GM03348 (cell line): ENCODE results near the gene COG7.
"Not testable (repeated sequence)": the region's sequence is repeated elsewhere in the genome, so short reads cannot be mapped to it uniquely, and the experiment has no call there.

Experiments used
- DNase-seq: peaks from one replicate; pipeline ENCODE4 v3.0.0; 2012; ENCODE audit warnings: low spot score

COG7 gene

GRCh38 chr16:23408823-23409298, 44.1 kb downstream of the COG7 start:
- DNase-seq = peak; percentile 78

GRCh38 chr16:23408242-23408822, 44.7 kb downstream of the COG7 start:
- no peak for DNase-seq

DNA sequence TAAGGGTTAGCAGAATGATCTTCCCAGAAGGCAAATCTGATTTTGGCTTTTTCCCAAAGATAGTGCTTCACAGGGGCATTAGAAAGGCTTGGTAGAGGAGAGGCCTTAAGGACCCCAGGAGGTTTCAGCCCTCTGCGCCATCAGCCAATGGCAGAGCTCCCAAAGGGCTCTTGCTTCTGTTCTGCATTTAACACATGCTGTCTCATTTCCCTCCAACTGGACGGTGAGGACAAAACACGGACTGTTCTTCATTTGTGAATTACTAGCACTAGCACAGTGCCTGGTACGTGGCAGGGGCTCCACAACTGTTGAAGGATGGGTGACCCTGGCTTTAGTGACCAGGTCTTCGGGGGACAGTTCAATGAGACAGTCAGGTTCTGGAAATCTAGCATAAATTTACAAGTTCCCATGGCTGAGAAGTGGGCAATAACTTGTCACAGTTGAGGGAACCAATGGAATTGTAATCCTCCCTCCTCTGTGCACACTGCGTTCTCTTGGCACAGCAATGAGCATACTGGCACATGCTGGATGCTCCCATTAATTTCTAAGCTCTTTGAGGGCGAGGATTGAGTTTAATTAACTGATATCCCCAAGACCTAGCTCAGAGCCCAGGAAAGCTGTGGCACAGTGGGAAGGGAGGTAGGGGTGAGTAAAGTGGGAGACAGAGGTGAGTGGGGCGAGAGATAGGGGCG, 45.4 kb downstream of the COG7 start:
- DNase-seq = no peak

GRCh38 chr16:23406546-23407240, 46.3 kb downstream of the COG7 start:
- DNase-seq = no peak

DNA sequence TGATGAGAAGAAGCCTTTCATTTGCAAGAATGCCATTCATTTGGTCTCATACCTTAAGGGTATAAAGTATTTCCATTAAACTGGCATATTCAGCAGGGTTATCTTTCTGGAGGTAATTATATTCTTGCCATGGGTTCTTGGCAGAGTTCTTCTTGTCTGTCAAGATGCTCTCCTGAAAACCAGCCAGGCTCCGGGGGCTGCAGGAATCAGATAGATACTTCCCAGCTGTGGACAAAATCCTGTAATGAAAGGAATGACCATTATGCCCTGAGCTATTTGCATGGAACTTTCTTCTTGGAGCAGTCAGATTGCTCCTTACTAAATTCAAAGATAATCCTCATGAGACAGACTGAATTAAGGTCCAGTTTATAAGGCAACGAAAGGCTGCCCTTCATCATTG, 47.0 kb downstream of the COG7 start:
- DNase-seq = no peak

DNA sequence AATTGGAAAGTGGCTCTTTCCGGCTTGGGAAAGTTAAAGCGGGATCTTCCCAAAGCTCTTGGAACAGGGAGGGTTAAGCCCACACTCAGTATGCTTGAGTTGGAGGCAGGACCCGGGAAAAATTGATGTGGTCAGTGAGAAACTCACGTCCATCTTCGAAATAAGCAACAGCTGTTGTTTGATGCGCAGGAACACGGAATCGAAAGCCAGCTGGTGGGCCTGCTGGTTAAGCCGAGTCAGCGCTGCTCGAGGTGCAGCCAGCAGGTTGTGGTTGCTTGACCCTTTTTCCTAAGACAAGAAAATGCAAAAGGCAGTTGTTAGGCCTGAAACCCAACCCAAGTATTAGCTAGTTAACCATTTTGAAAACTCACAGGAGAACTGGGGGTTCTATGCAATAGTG, 49.4 kb downstream of the COG7 start:
- no peak for DNase-seq

- no peak for DNase-seq
These were observed 50.9 kb downstream of the COG7 start for GRCh38 chr16:23402100-23402499.

GRCh38 chr16:23401139-23401538, 51.9 kb downstream of the COG7 start:
- no peak for DNase-seq

DNA sequence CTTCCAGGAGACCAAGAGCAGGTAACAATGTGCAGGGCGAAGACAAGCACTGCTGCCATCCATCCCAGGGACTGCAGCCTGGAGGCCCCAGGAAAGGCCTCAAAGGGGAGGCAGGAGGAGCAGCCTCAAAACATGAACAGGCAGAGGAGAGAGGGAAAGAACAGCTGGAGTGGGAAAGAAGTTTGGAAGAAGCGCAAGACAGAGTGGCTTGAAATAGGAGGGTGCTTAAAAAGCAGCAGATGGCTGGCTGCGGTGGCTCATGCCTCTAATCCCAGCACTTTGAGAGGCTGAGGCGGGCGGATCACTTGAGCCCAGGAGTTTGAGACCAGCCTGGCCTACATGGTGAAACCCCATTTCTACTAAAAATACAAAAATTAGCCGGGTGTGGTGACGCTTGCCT, 52.5 kb downstream of the COG7 start:
- DNase-seq = not testable (repeated sequence)

- DNase-seq = no peak
These were observed 53.8 kb downstream of the COG7 start for GRCh38 chr16:23398987-23399805.

DNA sequence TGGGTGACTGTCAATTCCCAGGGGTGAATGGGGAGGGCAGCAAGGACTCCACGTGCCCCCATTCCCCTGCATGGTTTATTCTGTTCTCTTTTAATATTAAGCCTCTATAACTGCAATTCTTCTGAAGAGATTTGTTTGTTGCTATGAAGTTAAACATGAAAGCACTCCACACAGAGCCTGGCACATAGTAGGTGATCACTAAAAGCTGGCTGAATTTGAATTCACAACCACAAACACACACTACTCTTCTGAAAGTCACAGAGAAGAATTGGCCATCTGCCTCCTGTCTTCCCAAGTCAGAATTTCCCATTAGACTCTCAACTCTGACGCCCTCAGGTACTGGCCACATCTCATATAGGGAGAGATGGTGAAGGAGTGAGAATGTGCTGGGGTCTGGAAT, 55.5 kb downstream of the COG7 start:
- no peak for DNase-seq

DNA sequence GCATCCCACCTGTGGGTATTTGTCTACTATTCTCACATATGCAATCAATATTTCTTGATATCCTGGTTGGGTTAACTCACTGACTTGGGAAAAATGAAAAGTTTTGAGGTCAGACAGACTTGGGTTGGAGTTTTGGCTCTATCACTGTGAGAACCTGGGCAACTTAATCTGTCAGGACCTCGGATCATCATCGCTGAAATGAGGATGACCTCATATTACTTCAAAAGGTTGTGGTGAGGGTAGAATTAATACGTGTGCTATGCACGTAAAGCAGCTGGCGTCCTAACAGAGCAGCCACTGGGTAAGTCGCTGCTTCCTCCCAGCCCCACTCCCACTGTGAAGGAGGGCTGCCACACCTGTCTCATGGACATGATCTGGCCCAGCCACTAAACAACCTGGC, 57.3 kb downstream of the COG7 start:
- no peak for DNase-seq

DNA sequence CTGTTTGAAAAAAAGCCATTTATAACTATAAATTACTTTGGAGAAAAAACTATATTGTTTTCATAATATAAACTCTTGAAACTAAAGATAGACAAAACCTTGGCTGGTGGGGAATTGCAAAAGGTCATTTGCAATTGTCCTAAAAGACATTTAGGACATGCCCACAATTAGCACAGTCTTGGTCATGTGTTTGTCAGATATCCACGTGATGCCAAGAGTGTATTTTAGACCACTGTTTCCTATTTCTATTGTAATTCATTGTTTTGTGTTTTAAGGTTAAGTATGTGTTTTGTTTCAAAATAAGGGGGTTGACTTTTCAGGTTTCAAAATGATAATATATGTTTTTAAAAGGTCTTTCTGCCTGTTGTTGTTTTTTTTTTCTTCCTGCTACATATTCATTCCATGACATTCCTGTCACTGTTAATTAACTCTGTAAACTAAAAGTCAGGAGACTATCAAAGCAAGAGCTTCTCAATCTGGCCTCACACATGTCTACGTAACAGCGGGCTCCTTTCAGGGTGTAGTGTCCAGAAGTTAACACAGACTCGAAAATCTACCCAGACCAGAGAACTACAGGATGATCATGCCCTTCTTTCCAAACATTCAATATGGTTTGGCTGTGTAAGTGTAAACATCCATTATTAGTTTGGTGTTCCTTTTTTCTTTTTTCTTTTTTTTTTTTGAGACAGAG, 58.7 kb downstream of the COG7 start:
- no peak for DNase-seq

DNA sequence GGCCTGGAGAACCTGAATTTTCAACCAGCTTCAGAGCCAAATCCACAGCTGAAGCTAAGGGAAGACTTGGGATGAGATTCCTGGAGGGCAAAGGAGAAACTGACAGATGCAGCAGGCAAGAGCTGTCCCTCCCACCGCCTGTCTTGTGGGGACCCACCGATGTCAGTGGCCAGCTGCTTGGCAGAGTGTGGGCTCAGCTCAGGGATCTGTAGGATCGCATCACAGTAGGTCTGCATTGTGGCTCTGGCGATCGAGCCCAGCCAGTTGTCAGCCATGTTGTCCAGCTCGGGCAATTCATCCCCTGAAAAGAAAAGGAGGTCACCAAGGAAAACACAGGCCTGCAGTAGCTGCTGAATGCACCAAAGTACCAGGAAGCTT, 60.8 kb downstream of the COG7 start:
- no peak for DNase-seq

DNA sequence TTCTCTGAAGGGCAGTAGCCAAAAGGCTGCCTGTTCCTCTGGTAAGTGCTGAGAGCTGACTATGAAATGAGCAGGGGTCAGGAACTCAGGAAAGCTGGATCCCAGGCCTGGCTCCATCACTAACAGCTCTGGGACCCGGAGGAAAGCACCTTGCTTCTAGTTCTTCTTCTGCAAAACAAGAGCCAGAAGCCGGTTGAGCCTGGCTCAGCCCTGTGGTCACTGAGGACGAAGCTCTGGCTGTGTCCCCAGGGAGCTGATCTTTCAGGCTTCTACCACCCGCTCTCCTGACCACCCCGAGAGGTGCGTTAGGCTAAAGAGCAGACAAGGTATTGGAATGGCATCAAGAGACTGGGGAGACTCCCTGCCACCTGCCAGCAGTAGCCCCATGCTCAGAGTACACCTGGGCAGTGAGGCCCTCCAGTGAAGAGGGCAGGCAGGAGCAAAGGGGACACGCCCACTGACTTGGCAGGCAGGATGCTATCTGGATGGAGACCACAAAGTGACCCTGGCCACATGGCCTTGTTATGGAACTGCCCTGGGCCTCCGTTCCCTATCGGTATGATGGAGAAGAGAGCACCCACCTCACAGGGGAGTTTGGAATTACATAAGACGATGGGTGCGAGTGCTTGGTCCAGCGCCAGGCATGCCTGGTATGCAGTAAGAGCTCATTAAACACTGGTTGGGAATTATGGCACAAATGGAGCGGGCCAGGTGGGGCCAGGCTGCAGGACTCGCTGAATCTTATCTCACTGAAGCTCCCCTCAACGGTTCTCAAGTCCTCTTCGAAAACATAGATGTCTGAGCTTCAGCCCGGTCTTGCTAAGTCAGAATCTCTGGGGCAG, 61.4 kb downstream of the COG7 start:
- no peak for DNase-seq

DNA sequence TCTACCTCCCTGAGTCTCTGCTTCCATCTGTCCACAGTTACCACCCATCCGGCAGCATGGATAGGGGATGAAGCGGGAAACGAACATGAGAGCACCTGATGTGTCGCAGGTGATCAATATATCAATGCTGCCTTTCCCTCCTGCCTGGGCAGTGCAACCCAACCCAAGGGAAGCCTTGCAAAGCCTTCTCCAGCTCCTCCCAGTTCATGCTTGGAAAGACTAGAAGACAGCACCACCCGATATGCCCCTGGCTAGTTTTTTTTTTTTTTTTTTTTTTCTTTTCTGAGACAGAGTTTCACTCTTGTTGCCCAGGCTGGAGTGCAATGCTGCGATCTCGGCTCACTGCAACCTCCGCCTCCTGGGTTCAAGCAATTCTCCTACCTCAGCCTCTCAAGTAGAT, 63.1 kb downstream of the COG7 start:
- not testable (repeated sequence) for DNase-seq

- DNase-seq = no peak
These were observed 63.8 kb downstream of the COG7 start for GRCh38 chr16:23389201-23389600.

DNA sequence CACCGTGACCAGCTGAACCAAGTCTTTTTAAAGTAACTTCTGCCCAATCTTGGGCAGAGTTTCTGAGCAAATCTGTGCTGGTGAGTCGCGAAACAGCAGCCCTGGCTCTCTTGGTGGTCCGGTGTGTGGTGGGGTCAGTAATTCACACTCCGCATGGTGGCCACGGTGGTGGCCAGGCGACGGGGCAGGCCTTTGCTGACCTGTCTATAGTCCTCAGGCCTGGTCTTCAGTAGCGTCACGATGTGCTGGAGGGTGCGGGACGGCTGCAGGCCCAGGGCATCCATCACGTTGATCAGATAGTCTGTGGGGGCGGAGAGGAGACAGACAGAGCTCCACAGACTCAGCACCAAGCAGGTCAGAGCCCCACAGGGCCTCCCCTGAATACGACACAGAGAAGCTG, 64.2 kb downstream of the COG7 start:
- DNase-seq = no peak

DNA sequence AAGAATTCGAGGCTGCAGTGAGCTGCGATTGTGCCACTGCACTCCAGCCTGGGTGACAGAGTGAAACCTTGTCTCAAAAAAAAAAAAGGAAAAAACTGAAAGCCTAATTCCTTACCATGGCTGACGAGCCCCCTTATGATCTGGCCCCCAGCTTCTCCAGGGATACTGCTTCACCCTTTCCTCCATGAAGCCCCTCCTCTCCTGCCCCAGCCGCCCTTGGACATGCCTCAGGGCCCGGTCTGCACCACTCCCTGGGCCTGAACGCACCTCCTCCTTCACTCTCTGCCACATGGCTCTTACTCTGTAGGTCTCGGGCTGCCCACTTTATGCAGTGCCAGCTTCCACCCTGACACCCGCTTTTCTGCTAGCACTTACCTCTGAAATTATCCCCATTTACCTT, 65.3 kb downstream of the COG7 start:
- no peak for DNase-seq

GRCh38 chr16:23385441-23385840, 67.5 kb downstream of the COG7 start:
- no peak for DNase-seq

DNA sequence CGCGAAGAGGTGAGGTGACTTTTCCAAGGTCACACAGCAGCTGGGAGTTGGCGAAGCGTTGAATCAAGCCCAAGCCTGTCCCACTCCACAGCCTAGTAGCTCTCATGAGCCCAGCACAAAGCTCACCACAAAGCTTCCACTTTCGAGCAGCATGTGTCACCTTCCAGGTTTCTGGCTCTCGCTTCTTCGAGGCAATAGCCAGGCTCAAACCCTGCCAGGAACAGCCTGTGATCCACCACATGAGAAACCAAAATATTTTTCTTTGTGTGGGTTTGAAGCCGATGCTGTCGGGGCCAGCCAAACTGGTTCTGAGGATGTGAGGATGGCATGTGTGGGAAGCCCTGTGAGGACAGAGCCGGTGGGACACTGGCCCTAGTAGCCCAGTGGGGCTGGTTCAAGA, 68.1 kb downstream of the COG7 start:
- no peak for DNase-seq
